HL-60/S4 treated with phorbol 12-myristate 13-acetate at 8.2 ng/mL for 4 days and 3 days (cell line): Measurements from ENCODE around the gene EP400.

Source experiments
- in situ Hi-C: fragments of 300-500 bp; cut with MboI; formaldehyde crosslinking; loops from 2 replicates; pipeline ENCODE4 v1.15.0; 2022; ENCODE audit warnings: low sequenced_read_pairs

EP400 gene

GRCh38 chr12:131922772-131923171, 27.0 kb upstream of the EP400 start:
- in situ Hi-C loops = no loop called here

- in situ Hi-C loops = no loop called here
Measured at GRCh38 chr12:131923260-131923659, 26.5 kb upstream of the EP400 start.

GRCh38 chr12:131927110-131928079, 22.3 kb upstream of the EP400 start:
- in situ Hi-C loops = no loop called here

- in situ Hi-C loops = no loop called here
Measured at GRCh38 chr12:131928080-131928710, 21.5 kb upstream of the EP400 start.

GRCh38 chr12:131928711-131929580, 20.8 kb upstream of the EP400 start, which contains the start of gene PUS1:
Gene PUS1 (plus strand): TSS chr12:131929276. CDS start chr12:131929723, 447 bp downstream.
- in situ Hi-C loops = no loop called here

- in situ Hi-C loops = no loop called here
Measured at GRCh38 chr12:131929581-131930456, 19.9 kb upstream of the EP400 start.

GRCh38 chr12:131930510-131930909, 19.2 kb upstream of the EP400 start:
- in situ Hi-C loops = no loop called here

GRCh38 chr12:131933387-131933786, 16.4 kb upstream of the EP400 start:
- in situ Hi-C loops = no loop called here

- in situ Hi-C loops = no loop called here
Measured at GRCh38 chr12:131934535-131934934, 15.2 kb upstream of the EP400 start.

GRCh38 chr12:131938082-131938481, 11.7 kb upstream of the EP400 start:
- in situ Hi-C loops = no loop called here

GRCh38 chr12:131939007-131939406, 10.7 kb upstream of the EP400 start:
- in situ Hi-C loops = no loop called here

- in situ Hi-C loops = no loop called here
Measured at GRCh38 chr12:131940141-131940547, 9.6 kb upstream of the EP400 start.

GRCh38 chr12:131941116-131941986, 8.4 kb upstream of the EP400 start:
- in situ Hi-C loops = no loop called here

- in situ Hi-C loops = no loop called here
Measured at GRCh38 chr12:131941987-131942341, 7.8 kb upstream of the EP400 start.

- in situ Hi-C loops = no loop called here
Measured at GRCh38 chr12:131942671-131943070, 7.1 kb upstream of the EP400 start.

GRCh38 chr12:131943389-131943788, 6.4 kb upstream of the EP400 start:
- in situ Hi-C loops = no loop called here

GRCh38 chr12:131943876-131944275, 5.9 kb upstream of the EP400 start:
- in situ Hi-C loops = no loop called here

GRCh38 chr12:131944601-131945251, 5.0 kb upstream of the EP400 start:
- in situ Hi-C loops = no loop called here

- in situ Hi-C loops = no loop called here
Measured at GRCh38 chr12:131946757-131947156, 3.0 kb upstream of the EP400 start.
